NCI-H1694 (cell line): ENCODE measurements around the gene UBL7.

ENCODE experiments used
- DNase-seq: peaks from one replicate; lab custom pipeline; 2025; lab: John Stamatoyannopoulos, UW

UBL7 gene

GRCh38 chr15:74408385-74408784, 52.6 kb downstream of the UBL7 start:
- no peak for DNase-seq

GRCh38 chr15:74406992-74407705, 53.8 kb downstream of the UBL7 start:
- no peak for DNase-seq

DNA sequence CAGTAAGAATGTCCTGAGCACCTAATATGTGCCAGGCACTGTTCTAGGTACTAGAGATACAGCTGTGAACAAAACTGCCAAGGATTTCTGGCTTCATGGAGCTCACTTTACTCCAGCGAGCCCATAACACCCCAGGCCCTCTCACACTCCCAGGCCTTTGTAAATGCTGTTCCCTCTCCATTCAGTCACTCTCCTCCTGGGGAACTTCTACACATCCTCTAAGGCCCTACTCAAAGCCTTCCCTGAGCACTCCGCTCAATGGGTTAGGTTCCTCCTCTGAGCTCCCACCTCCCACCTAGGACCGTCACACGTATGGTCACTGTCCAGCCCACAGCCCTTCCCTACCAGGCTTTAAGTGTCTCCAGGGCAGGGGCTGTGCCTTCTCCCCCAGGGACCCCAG, 54.4 kb downstream of the UBL7 start:
- no peak for DNase-seq

DNA sequence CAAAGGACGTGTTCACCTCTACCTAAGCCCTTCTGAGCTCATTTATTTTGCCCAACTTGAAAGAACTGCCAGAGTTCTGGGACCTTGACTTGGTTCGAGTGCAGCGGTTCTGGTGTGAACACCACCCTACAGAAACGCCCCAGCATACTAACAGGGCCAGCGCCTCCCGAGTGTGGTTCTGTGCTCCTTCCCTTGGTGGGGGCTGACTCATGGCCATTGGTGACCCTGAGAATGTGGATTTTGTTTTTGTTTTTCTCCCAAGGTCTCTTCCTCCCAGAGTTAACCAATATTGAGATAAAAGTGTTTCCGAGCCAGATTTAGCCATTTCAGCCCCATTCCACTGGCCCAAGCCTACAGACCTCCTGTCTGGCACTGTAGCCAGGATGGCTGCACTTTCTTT, 55.1 kb downstream of the UBL7 start:
- DNase-seq = no peak

GRCh38 chr15:74403991-74404563, 56.9 kb downstream of the UBL7 start:
- no peak for DNase-seq

GRCh38 chr15:74403588-74403919, 57.4 kb downstream of the UBL7 start:
- DNase-seq = no peak

DNA sequence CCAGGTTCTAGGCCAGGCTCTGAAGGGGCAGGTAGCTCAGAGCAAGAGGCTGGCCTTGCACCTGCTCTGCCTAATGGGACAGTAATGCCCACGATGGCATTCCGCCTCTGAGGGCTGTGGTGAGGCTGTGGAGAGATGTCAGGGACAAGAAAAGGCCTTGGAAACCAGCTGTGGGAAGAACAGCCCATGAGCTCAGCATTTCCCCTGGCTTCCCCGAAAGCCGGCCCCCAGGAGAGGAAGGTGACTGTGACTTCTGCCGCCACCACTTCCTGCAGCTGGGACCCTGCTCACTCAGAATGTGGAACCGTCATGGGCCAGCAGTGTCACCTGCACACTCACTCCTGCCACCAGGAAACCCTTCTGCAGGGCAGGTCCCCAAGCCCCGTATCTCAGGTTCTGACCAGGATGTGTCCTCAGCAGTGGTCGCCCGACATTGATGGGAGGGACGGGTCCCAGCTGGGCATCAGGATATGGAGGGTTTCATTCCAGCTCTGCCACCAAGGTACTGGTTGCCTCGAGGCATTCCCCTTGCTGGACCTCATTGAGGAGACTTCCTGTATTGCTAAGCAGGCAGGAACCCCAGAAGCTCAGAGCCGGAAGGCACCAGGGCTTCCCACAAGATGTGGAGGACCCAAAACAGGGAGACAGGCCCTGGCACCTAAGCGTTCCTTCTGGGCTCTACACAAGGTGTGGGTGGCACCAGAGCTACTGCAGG, 57.9 kb downstream of the UBL7 start:
- DNase-seq = no peak

- DNase-seq = no peak
Measured at GRCh38 chr15:74402337-74402841, 58.6 kb downstream of the UBL7 start.

GRCh38 chr15:74400915-74401757, 59.8 kb downstream of the UBL7 start:
- DNase-seq = no peak

GRCh38 chr15:74400313-74400860, 60.6 kb downstream of the UBL7 start:
- DNase-seq = no peak

- DNase-seq = no peak
Measured at GRCh38 chr15:74399511-74400312, 61.2 kb downstream of the UBL7 start.

- no peak for DNase-seq
Measured at GRCh38 chr15:74399100-74399499, 61.9 kb downstream of the UBL7 start.

GRCh38 chr15:74398183-74398582, 62.8 kb downstream of the UBL7 start:
- no peak for DNase-seq

- no peak for DNase-seq
Measured at GRCh38 chr15:74397239-74398068, 63.5 kb downstream of the UBL7 start.

DNA sequence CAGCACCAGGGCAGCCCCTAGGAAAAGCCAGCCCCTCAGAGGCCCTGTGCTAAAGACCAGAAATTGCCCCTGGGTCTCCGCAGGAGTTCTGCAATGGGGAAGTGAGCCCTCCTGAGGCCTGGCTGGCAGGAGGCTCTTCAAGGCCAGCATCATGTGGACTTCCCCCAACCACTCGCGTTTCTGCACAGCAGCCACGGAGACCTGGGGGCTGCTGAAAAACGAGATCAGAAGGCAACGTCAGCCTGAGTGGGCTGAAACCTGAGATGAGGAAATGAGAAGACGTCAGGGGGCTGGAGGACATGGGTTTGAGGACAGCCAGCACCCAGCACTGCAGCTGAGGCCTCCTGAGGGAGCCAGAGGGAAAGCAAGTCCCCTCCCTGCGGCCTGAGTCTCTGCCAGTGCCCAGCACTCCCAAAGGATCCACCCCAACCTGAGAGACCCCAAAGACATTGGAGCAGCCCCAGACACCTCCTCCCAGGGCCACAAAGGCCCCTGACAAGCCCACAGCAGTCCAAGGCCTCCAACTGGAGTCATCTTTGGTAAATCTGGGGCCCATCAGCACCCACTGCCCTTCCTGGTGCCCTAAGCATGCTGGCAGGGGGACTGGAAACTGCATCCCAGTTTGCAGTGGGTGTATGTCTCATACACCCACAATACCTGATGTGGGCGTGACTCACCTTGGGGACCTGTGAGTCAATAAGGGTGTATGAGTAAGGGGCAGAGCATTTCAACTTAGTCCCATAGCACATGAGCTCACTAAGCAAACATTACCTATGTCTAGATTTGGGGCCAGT, 64.3 kb downstream of the UBL7 start:
- no peak for DNase-seq

GRCh38 chr15:74396146-74396438, 64.9 kb downstream of the UBL7 start:
- no peak for DNase-seq
